Spleen (tissue), 11 donors: Measurements from ENCODE around the gene KAT7. TPM values are rescaled to one million over a fixed set of nuclear protein-coding genes. Genes with fewer than 3 reads are reported as not detected.

Experiments
- DNase-seq: peaks from one replicate; pipeline ENCODE4 v3.0.0-alpha.2; 2020
- H3K27ac ChIP-seq, 8 donors: fragments of 200-600 bp; sonication (generic) in 7 of 8; 1 replicate in 4 of 8; 2 replicates in 4 of 8; pipeline versions ENCODE4 v1.5.0 to v1.8.0; 2016 to 2021; ENCODE audit warnings: inconsistent platforms in 4 of 8, mild to moderate bottlenecking in 4 of 8, moderate library complexity in 1 of 8
- H3K27me3 ChIP-seq, 7 donors: fragments of 200-600 bp; sonication (generic) in 6 of 7; replicated peaks in 1 of 7; 1 replicate in 4 of 7; 2 replicates in 3 of 7; pipeline versions ENCODE4 v1.5.0 to v1.8.0; 2016 to 2021; ENCODE audit warnings: inconsistent platforms in 3 of 7, mild to moderate bottlenecking in 1 of 7
- H3K36me3 ChIP-seq, 6 donors: fragments of 200-600 bp; sonication (generic) in 5 of 6; 1 replicate in 4 of 6; 2 replicates in 2 of 6; pipeline versions ENCODE4 v1.5.0 to v1.8.0; 2016 to 2021; ENCODE audit warnings: inconsistent platforms in 2 of 6
- H3K4me1 ChIP-seq, 6 donors: fragments of 200-600 bp; sonication (generic) in 5 of 6; 1 replicate in 3 of 6; 2 replicates in 3 of 6; pipeline versions ENCODE4 v1.5.0 to v1.8.0; 2016 to 2021; ENCODE audit warnings: inconsistent platforms in 3 of 6
- H3K4me3 ChIP-seq, 8 donors: fragments of 200-600 bp; sonication (generic) in 7 of 8; 1 replicate in 4 of 8; 2 replicates in 4 of 8; pipeline versions ENCODE4 v1.5.0 to v1.8.0; 2016 to 2021; ENCODE audit warnings: inconsistent platforms in 4 of 8, mild to moderate bottlenecking in 4 of 8, moderate library complexity in 2 of 8
- H3K9me3 ChIP-seq, 8 donors: fragments of 200-600 bp; sonication (generic) in 7 of 8; 1 replicate in 4 of 8; 2 replicates in 4 of 8; pipeline versions ENCODE4 v1.5.0 to v1.8.0; 2016 to 2021; ENCODE audit warnings: inconsistent platforms in 4 of 8
- CTCF ChIP-seq, 11 experiments: fragments of 200-600 bp in 7 of 11; fragments of 450-650 bp in 4 of 11; sonication (generic) in 4 of 11; IDR thresholded peaks in 8 of 11; conservative IDR thresholded peaks in 3 of 11; 1 replicate in 7 of 11; 2 replicates in 4 of 11; pipeline versions ENCODE4 v1.4.0 to v1.8.0; 2016 to 2021; ENCODE audit warnings: antibody characterized with exemption in 11 of 11, inconsistent platforms in 4 of 11, mild to moderate bottlenecking in 1 of 11
- POLR2A ChIP-seq, 3 donors: fragments of 450-650 bp; IDR thresholded peaks; one replicate each; pipeline ENCODE4 v1.5.1; 2017; ENCODE audit warnings: antibody characterized with exemption in 3 of 3, mild to moderate bottlenecking in 1 of 3
- POLR2AphosphoS5 ChIP-seq, 3 donors: sonication (generic); formaldehyde crosslinking; IDR thresholded peaks; one replicate each; pipeline ENCODE4 v1.5.1; 2017; ENCODE audit warnings: antibody characterized with exemption in 3 of 3
- WGBS, 5 donors: extraction: QIAGEN DNeasy Blood & Tissue Kit in 3 of 5; methylation state at CpG; one replicate each; pipeline versions ENCODE4 v1.1.5 to v1.1.7; 2013 to 2018; 5-methylcytosine and 5-hydroxymethylcytosine counted together
- intact Hi-C: fragments of 100-400 bp; cut with DNase I; formaldehyde crosslinking; loops from one replicate; pipeline ENCODE4 v1.15.0; 2023; ENCODE audit warnings: low total_unique reads
- polyA plus RNA-seq, 3 donors: library from polyadenylated mRNA; stranded (reverse); fragments of 200-250 nt; gene quantifications; one replicate each; pipeline ENCODE4 v1.2.1, GENCODE V29; 2013
- total RNA-seq, 7 donors: library from RNA; depleted of rRNA in 3 of 7; stranded (reverse); fragments of >200 nt in 3 of 7; fragmentation: NEBNext Ultra II Directional in 4 of 7; extraction: Animal tissue kit (Norgen Biotek cat#: 25700) in 4 of 7; gene quantifications; one replicate each; pipeline versions ENCODE4 v1.1.0 to v1.2.1, GENCODE V29; 2016 to 2021
- donor health status: healthy with polysubstance abuse.
- donor health status: DM: no; HTN: no; CAD: no; lungs with moderate emphysema.
- donor health status: DM: no; HTN: no; CAD: no.
- donor health status: Bipolar disorder and iron deficiency.
- donor health status: healthy.
- donor health status: DM: no; HTN: no; CAD: no.
- donor health status: DM: yes; HTN: yes; CAD: no.

Gene KAT7
- total and polyA plus RNA-seq, 10 donors = 5.9 to 81.2 (median 54.2) TPM

GRCh38 chr17:49871211-49871610 lies 82.7 kb downstream of the KAT7 start:
- H3K4me1 ChIP-seq = no peaks in the 10 kb centered on the region
- peaks cover 0 to 66% (median 3%) of the 10 kb centered on the region in 7 donors for H3K27me3 ChIP-seq
- intact Hi-C loops = no loop called here
- 82 to 90% (median 88%) methylated on average over 5 to 7 of the region's 7 CpGs for WGBS, 5 donors
- no peaks in the 10 kb centered on the region for H3K9me3 ChIP-seq
- H3K27ac ChIP-seq = no peak overlapping the region
- no peak for DNase-seq
- H3K4me3 ChIP-seq = no peak overlapping the region
- TF ChIP-seq POLR2AphosphoS5 (IDR thresholded peaks at IDR 0.05) = no peak
- TF ChIP-seq POLR2A (IDR thresholded peaks at IDR 0.05) = no peak
- no peak for TF ChIP-seq CTCF (IDR thresholded peaks at IDR 0.05 in 8 of 11, conservative IDR thresholded peaks at IDR 0.05 in 3 of 11)
- H3K36me3 ChIP-seq = no peaks in the 10 kb centered on the region

- peaks cover 0 to 76% (median 7%) of the 10 kb centered on the region in 7 donors for H3K27me3 ChIP-seq
- no peak overlapping the region for H3K27ac ChIP-seq
- no peaks in the 10 kb centered on the region for H3K4me1 ChIP-seq
- WGBS, 5 donors = 51 to 68% (median 59%) methylated on average over 6 of the region's 6 CpGs
- no peak for TF ChIP-seq CTCF (IDR thresholded peaks at IDR 0.05 in 8 of 11, conservative IDR thresholded peaks at IDR 0.05 in 3 of 11)
- no peak for TF ChIP-seq POLR2AphosphoS5 (IDR thresholded peaks at IDR 0.05)
- no peak for TF ChIP-seq POLR2A (IDR thresholded peaks at IDR 0.05)
- no peak for DNase-seq
- H3K36me3 ChIP-seq = no peaks in the 10 kb centered on the region
- no peaks in the 10 kb centered on the region for H3K9me3 ChIP-seq
- no peak overlapping the region for H3K4me3 ChIP-seq
- intact Hi-C loops = no loop called here
Observed at GRCh38 chr17:49872754-49873377, 84.4 kb downstream of the KAT7 start.

- no peaks in the 10 kb centered on the region for H3K36me3 ChIP-seq
- no peak overlapping the region for H3K27ac ChIP-seq
- H3K27me3 ChIP-seq = peaks cover 0 to 76% (median 7%) of the 10 kb centered on the region in 7 donors
- no peak for TF ChIP-seq POLR2AphosphoS5 (IDR thresholded peaks at IDR 0.05)
- no peak for TF ChIP-seq CTCF (IDR thresholded peaks at IDR 0.05 in 8 of 11, conservative IDR thresholded peaks at IDR 0.05 in 3 of 11)
- no peak for TF ChIP-seq POLR2A (IDR thresholded peaks at IDR 0.05)
- DNase-seq = no peak
- no peaks in the 10 kb centered on the region for H3K4me1 ChIP-seq
- no peak overlapping the region for H3K4me3 ChIP-seq
- no peaks in the 10 kb centered on the region for H3K9me3 ChIP-seq
- intact Hi-C loops = no loop called here
- WGBS, 5 donors = 71 to 88% (median 80%) methylated on average over 6 of the region's 6 CpGs
Observed at GRCh38 chr17:49873466-49873865, 85.0 kb downstream of the KAT7 start.

GRCh38 chr17:49873926-49874325 lies 85.4 kb downstream of the KAT7 start:
- WGBS, 5 donors = 71 to 81% (median 78%) methylated on average over 3 of the region's 3 CpGs
- H3K36me3 ChIP-seq = no peaks in the 10 kb centered on the region
- no peaks in the 10 kb centered on the region for H3K4me1 ChIP-seq
- H3K27ac ChIP-seq = no peak overlapping the region
- no peak for DNase-seq
- peaks cover 0 to 79% (median 7%) of the 10 kb centered on the region in 7 donors for H3K27me3 ChIP-seq
- H3K4me3 ChIP-seq = no peak overlapping the region
- TF ChIP-seq CTCF (IDR thresholded peaks at IDR 0.05 in 8 of 11, conservative IDR thresholded peaks at IDR 0.05 in 3 of 11) (no peak), POLR2A (IDR thresholded peaks at IDR 0.05) (no peak), POLR2AphosphoS5 (IDR thresholded peaks at IDR 0.05) (no peak)
- H3K9me3 ChIP-seq = no peaks in the 10 kb centered on the region
- intact Hi-C loops = no loop called here
